Activated naive CD8-positive, alpha-beta T cell treated with anti-CD3 and anti-CD28 coated beads, Interleukin-2, amount 10 ng/mL, durations not matched to agents 7 days and 5 days (primary cell): Measurements from ENCODE around the gene KRTAP7-1. TPM values are rescaled to one million over a fixed set of nuclear protein-coding genes. Genes with fewer than 3 reads are reported as not detected.

Experiments used
- total RNA-seq, 2 experiments: library from RNA; stranded (reverse); gene quantifications; one replicate each; pipeline ENCODE4 v1.2.3, GENCODE V29; 2021

KRTAP7-1 gene
- total RNA-seq, 2 experiments from 2014 or later, result not detected

Other genes with a start within 250 kb of the KRTAP7-1 start
- gene KRTAP22-2, start 239.4 kb downstream of the KRTAP7-1 start, total RNA-seq, result not detected
- not detected for gene KRTAP6-3, start 237.3 kb downstream of the KRTAP7-1 start, total RNA-seq
- gene KRTAP6-2, start 230.9 kb downstream of the KRTAP7-1 start, total RNA-seq, result not detected
- gene KRTAP22-1, start 228.7 kb downstream of the KRTAP7-1 start, total RNA-seq, result not detected
- gene KRTAP6-1, start 215.8 kb downstream of the KRTAP7-1 start, total RNA-seq, result not detected
- not detected for gene KRTAP20-1, start 213.3 kb downstream of the KRTAP7-1 start, total RNA-seq
- not detected for gene KRTAP20-4, start 209.1 kb downstream of the KRTAP7-1 start, total RNA-seq
- not detected for gene KRTAP20-2, start 194.6 kb downstream of the KRTAP7-1 start, total RNA-seq
- not detected for gene KRTAP20-3, start 186.9 kb downstream of the KRTAP7-1 start, total RNA-seq
- gene KRTAP21-3, start 111.0 kb downstream of the KRTAP7-1 start, total RNA-seq, result not detected
- not detected for gene KRTAP21-2, start 82.5 kb downstream of the KRTAP7-1 start, total RNA-seq
- not detected for gene KRTAP21-1, start 74.3 kb downstream of the KRTAP7-1 start, total RNA-seq
- not detected for gene KRTAP8-1, start 16.5 kb downstream of the KRTAP7-1 start, total RNA-seq
- gene KRTAP11-1, start 51.8 kb upstream of the KRTAP7-1 start, total RNA-seq, result not detected
- gene KRTAP19-8, start 208.7 kb upstream of the KRTAP7-1 start, total RNA-seq, result not detected